Hippocampal formation (tissue), 2 donors: ENCODE results near the gene ZMIZ2.
"Not testable (repeated sequence)": the region's sequence is repeated elsewhere in the genome, so short reads cannot be mapped to it uniquely, and the experiment has no call there.

Experiments used
- DNase-seq, 2 donors: peaks; one replicate each; lab custom pipeline; 2025; lab: John Stamatoyannopoulos, UW

ZMIZ2 gene

DNA sequence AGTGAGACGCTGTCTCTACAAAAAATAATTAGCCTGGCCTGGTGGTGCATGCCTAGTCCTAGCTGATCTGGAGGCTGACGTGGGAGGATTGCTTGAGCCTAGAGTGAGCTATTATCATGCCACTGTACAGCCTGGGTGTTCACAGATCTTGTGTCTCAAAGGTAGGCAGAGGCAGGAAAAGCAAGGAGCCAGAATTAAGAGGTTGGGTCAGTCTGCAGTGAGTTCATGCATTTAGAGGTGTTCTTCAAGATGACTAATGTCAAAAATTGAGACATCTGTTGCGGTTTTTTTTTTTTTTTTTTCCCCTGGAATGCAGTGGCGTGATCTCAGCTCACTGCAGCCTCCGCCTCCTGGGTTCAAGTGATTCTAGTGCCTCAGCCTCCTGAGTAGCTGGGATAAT lies 53.2 kb downstream of the ZMIZ2 start:
- DNase-seq: no peak

- DNase-seq: no peak
Measured at GRCh38 chr7:44802418-44803025, 53.9 kb downstream of the ZMIZ2 start.

GRCh38 chr7:44803828-44804519 lies 55.3 kb downstream of the ZMIZ2 start:
- DNase-seq: not testable (repeated sequence)

DNA sequence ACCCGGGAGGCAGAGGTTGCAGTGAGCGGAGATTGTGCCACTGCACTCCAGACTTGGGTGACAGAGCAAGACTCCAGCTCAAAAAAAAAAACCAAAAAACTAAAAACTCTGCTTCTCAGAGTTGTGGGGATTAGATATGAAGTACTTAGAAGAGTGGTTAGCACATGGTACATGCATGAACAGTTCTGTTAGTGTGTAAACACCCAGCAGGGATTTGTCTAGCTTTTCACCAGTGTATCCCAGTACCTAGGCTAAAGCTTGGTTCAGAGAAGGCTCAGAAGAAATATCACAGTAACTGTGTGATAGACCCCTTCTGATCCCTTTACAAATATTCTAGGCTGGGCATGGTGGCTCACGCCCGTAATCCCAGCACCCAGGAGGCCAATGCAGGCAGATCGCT lies 57.3 kb downstream of the ZMIZ2 start:
- no peak for DNase-seq

GRCh38 chr7:44808914-44809393 lies 60.3 kb downstream of the ZMIZ2 start:
- DNase-seq: no peak

GRCh38 chr7:44811093-44811492 lies 62.4 kb downstream of the ZMIZ2 start:
- no peak for DNase-seq

DNA sequence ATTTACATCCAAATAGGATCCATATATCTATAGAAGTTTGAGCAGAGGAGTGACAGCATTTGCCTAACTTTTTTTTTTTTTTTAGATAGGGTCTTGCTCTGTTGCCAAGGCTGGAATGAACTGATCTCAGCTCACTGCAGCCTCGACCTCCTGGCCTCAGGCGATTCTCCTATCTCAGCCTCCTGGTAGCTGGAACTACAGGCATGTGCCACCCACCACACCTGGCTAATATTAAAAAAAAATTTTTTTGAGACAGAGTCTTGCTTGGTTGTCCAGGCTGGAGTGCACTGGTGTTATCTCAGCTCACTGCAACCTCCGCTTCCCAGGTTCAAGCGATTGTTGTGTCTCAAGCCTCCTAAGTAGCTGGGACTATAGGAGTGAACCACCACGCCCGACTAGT lies 62.9 kb downstream of the ZMIZ2 start:
- DNase-seq: no peak

DNA sequence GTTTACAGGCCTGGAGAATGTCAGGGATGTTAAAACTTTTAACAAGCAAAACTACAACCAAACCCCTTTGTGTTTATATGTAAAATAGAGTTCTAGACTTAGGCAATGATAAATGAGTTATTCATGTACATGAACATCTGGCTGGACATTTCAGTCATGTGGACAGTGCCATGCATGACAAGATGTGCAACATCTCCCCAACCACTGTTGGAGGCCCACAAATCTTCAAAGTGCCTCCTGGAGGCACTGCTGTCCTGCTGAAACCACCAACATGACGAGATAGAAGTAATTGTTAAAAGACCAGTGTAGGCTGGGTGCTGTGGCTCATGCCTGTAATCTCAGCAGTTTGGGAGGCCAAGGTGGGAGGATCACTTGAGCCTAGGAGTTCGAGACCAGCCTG lies 66.3 kb downstream of the ZMIZ2 start:
- DNase-seq: no peak

DNA sequence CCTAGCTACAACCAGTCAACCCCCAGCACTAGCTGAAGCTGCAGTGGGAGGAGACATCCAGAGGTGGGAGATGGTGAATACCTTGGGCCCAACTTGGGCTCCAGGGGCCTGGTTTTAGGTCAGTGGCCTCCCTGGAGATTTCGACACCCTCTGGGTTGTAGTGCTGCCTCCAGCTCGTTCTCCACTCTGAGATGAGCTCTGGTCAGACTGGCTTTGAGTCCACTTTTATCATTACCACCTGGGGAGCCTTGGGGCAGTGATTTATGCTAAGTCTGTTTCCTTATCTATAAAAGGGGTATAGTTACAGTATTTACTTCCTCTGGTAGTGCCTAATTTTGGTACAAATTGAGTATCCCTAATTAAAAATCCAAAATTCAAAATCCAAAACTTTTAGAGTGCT lies 70.6 kb downstream of the ZMIZ2 start:
- no peak for DNase-seq
